Neural cell (in vitro differentiated cells): ENCODE results near the gene CPZ.

Experiments
- POLR2AphosphoS5 ChIP-seq: IDR thresholded peaks from 2 replicates; pipeline ENCODE4 v1.6.1; 2012
- TF ChIP-seq, protein P1 (sequence below): fragments of 450-650 bp; IDR thresholded peaks from 2 replicates; pipeline ENCODE4 v1.5.1; 2014; ENCODE audit warnings: antibody characterized with exemption, mild to moderate bottlenecking, moderate library complexity; ENCODE audit not compliant: poor library complexity, severe bottlenecking
- TF ChIP-seq, protein P2 (sequence below): IDR thresholded peaks from 2 replicates; pipeline ENCODE4 v1.6.1; 2012; ENCODE audit warnings: borderline replicate concordance

GRCh38 chr4:8618961-8619720 is 26.6 kb downstream of the CPZ start:
- TF ChIP-seq, protein P1, sequence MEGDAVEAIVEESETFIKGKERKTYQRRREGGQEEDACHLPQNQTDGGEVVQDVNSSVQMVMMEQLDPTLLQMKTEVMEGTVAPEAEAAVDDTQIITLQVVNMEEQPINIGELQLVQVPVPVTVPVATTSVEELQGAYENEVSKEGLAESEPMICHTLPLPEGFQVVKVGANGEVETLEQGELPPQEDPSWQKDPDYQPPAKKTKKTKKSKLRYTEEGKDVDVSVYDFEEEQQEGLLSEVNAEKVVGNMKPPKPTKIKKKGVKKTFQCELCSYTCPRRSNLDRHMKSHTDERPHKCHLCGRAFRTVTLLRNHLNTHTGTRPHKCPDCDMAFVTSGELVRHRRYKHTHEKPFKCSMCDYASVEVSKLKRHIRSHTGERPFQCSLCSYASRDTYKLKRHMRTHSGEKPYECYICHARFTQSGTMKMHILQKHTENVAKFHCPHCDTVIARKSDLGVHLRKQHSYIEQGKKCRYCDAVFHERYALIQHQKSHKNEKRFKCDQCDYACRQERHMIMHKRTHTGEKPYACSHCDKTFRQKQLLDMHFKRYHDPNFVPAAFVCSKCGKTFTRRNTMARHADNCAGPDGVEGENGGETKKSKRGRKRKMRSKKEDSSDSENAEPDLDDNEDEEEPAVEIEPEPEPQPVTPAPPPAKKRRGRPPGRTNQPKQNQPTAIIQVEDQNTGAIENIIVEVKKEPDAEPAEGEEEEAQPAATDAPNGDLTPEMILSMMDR: no peak
- TF ChIP-seq, protein P2, sequence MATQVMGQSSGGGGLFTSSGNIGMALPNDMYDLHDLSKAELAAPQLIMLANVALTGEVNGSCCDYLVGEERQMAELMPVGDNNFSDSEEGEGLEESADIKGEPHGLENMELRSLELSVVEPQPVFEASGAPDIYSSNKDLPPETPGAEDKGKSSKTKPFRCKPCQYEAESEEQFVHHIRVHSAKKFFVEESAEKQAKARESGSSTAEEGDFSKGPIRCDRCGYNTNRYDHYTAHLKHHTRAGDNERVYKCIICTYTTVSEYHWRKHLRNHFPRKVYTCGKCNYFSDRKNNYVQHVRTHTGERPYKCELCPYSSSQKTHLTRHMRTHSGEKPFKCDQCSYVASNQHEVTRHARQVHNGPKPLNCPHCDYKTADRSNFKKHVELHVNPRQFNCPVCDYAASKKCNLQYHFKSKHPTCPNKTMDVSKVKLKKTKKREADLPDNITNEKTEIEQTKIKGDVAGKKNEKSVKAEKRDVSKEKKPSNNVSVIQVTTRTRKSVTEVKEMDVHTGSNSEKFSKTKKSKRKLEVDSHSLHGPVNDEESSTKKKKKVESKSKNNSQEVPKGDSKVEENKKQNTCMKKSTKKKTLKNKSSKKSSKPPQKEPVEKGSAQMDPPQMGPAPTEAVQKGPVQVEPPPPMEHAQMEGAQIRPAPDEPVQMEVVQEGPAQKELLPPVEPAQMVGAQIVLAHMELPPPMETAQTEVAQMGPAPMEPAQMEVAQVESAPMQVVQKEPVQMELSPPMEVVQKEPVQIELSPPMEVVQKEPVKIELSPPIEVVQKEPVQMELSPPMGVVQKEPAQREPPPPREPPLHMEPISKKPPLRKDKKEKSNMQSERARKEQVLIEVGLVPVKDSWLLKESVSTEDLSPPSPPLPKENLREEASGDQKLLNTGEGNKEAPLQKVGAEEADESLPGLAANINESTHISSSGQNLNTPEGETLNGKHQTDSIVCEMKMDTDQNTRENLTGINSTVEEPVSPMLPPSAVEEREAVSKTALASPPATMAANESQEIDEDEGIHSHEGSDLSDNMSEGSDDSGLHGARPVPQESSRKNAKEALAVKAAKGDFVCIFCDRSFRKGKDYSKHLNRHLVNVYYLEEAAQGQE: no peak
- no peak for TF ChIP-seq POLR2AphosphoS5
